Measurements from ENCODE around the gene TMEM140.

Gene TMEM140

DNA sequence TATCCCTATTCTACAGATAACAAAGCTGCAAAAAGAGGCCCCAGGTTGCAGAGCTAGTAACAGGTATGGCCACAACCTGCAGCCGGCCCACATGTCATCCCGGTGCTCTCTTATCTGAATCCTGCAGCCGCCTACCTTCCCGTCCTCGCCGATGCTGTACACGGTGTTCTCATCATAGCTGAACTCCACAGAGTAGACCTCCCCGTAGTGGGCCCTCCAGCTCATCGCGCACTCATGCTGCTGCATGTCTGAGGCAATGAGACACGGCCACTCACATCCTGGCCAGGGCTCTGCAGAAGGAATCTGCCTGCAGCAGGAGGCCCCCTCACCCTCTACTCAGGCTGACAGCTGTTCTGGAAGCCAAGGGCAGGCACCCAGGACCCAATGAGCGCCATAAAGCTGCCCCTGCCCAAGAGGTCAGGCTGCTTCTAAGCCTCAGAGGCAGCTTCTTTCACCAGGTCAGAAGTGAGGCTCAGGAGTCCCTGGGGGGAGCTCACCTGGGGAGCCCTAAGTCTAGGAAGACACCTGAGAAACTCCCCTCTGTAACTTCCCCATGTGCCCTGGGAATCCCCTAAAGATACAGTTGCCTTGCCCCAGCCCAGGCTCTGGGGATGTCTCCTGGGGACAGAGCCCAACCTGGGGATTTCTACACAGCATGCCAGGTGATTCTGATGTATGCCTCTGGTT lies 40.6 kb downstream of the TMEM140 start:
- no peak overlapping the region for H3K4me3 ChIP-seq (ENCODE audit: low read depth in 1 of 2, low read length in 2 of 2)
- H2AFZ ChIP-seq (ENCODE audit: low read depth, low read length) = no peak overlapping the region
- no peaks in the 10 kb centered on the region for H4K20me1 ChIP-seq (ENCODE audit: insufficient read depth, low read length)
- no peak overlapping the region for H3K27ac ChIP-seq (ENCODE audit: low read length)
- H3K79me2 ChIP-seq (ENCODE audit: insufficient read depth, low read length) = no peaks in the 10 kb centered on the region
- H3K9me3 ChIP-seq (ENCODE audit: insufficient read depth, low read length, severe bottlenecking) = no peaks in the 10 kb centered on the region
- H3K36me3 ChIP-seq (ENCODE audit: insufficient read depth, low read length) = peaks cover 60% of the 10 kb centered on the region
- no peaks in the 10 kb centered on the region for H3K27me3 ChIP-seq (ENCODE audit: insufficient read depth, low read length, poor library complexity)
- ATAC-seq (ENCODE audit: insufficient read depth, low read depth) = no peak
- TF ChIP-seq, protein P1, sequence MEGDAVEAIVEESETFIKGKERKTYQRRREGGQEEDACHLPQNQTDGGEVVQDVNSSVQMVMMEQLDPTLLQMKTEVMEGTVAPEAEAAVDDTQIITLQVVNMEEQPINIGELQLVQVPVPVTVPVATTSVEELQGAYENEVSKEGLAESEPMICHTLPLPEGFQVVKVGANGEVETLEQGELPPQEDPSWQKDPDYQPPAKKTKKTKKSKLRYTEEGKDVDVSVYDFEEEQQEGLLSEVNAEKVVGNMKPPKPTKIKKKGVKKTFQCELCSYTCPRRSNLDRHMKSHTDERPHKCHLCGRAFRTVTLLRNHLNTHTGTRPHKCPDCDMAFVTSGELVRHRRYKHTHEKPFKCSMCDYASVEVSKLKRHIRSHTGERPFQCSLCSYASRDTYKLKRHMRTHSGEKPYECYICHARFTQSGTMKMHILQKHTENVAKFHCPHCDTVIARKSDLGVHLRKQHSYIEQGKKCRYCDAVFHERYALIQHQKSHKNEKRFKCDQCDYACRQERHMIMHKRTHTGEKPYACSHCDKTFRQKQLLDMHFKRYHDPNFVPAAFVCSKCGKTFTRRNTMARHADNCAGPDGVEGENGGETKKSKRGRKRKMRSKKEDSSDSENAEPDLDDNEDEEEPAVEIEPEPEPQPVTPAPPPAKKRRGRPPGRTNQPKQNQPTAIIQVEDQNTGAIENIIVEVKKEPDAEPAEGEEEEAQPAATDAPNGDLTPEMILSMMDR (IDR thresholded peaks at IDR 0.05; ENCODE audit: borderline replicate concordance, extremely low read depth, low read length, poor library complexity, severe bottlenecking) = no peak
- no peak for TF ChIP-seq EZH2 (IDR thresholded peaks at IDR 0.05; ENCODE audit: borderline replicate concordance, low read depth, low read length, severe bottlenecking)
- DNase-seq = no peak
- H3K4me2 ChIP-seq (ENCODE audit: insufficient read depth, low read length) = no peak overlapping the region
- H3K4me1 ChIP-seq (ENCODE audit: insufficient read depth, low read length) = no peaks in the 10 kb centered on the region
- no peak overlapping the region for H3K9ac ChIP-seq (ENCODE audit: low read depth, low read length)

DNA sequence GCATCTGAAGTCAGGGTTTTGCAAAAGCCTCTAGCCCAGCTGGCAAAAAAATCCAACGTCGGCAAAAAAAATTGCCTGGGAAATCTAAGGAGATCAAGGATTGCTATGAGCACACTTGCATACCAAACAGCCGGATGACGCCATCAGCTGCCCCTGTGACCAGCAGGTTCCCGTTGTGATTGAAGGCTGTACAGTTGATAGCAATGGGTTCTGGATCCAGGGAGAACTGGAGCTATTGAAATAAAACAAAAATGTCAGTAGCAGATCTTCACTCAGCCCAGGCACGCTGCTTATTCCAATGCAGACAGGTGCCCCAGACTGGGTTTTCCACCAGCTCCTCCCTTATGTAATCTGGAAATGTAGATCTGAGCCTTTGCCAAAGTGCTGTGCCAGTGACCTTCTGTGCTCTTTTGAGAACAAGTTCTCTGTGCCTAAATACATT lies 41.4 kb downstream of the TMEM140 start:
- Histone ChIP-seq H4K20me1 (ENCODE audit: insufficient read depth, low read length) (no peaks in the 10 kb centered on the region), H2AFZ (ENCODE audit: low read depth, low read length) (no peak overlapping the region), H3K27me3 (ENCODE audit: insufficient read depth, low read length, poor library complexity) (no peaks in the 10 kb centered on the region), H3K4me2 (ENCODE audit: insufficient read depth, low read length) (no peak overlapping the region), H3K36me3 (ENCODE audit: insufficient read depth, low read length) (peaks cover 61% of the 10 kb centered on the region), H3K9me3 (ENCODE audit: insufficient read depth, low read length, severe bottlenecking) (no peaks in the 10 kb centered on the region), H3K9ac (ENCODE audit: low read depth, low read length) (no peak overlapping the region), H3K79me2 (ENCODE audit: insufficient read depth, low read length) (no peaks in the 10 kb centered on the region), H3K4me3 (ENCODE audit: low read depth in 1 of 2, low read length in 2 of 2) (no peak overlapping the region), H3K4me1 (ENCODE audit: insufficient read depth, low read length) (no peaks in the 10 kb centered on the region), H3K27ac (ENCODE audit: low read length) (no peak overlapping the region)
- TF ChIP-seq EZH2 (IDR thresholded peaks at IDR 0.05; ENCODE audit: borderline replicate concordance, low read depth, low read length, severe bottlenecking) = no peak
- TF ChIP-seq, protein P1 (IDR thresholded peaks at IDR 0.05; ENCODE audit: borderline replicate concordance, extremely low read depth, low read length, poor library complexity, severe bottlenecking) = no peak
- DNase-seq = no peak
- no peak for ATAC-seq (ENCODE audit: insufficient read depth, low read depth)

DNA sequence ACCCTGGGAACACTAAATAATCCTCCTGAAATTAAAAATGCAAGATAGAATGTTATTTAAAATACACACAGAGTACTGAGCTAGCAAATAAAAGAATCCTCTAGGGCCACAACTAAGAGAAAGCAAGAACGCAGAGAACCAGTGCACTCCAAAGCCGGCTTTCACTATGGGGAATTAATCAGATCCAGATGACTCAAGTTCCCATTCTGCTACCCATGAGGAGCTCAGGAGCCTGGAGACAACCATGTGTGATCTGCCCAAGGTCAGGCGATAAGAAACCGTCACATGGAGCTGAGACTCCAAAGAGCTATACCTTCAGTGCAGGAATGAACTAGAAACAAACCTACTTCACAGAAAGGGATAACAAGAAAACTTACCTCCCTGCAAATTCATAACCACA lies 42.1 kb downstream of the TMEM140 start:
- H3K27me3 ChIP-seq (ENCODE audit: insufficient read depth, low read length, poor library complexity) = no peaks in the 10 kb centered on the region
- no peaks in the 10 kb centered on the region for H4K20me1 ChIP-seq (ENCODE audit: insufficient read depth, low read length)
- H3K4me1 ChIP-seq (ENCODE audit: insufficient read depth, low read length) = no peaks in the 10 kb centered on the region
- H3K79me2 ChIP-seq (ENCODE audit: insufficient read depth, low read length) = no peaks in the 10 kb centered on the region
- no peak overlapping the region for H2AFZ ChIP-seq (ENCODE audit: low read depth, low read length)
- H3K9ac ChIP-seq (ENCODE audit: low read depth, low read length) = no peak overlapping the region
- H3K4me3 ChIP-seq (ENCODE audit: low read depth in 1 of 2, low read length in 2 of 2) = no peak overlapping the region
- TF ChIP-seq, protein P1 (IDR thresholded peaks at IDR 0.05; ENCODE audit: borderline replicate concordance, extremely low read depth, low read length, poor library complexity, severe bottlenecking) = no peak
- no peak for TF ChIP-seq EZH2 (IDR thresholded peaks at IDR 0.05; ENCODE audit: borderline replicate concordance, low read depth, low read length, severe bottlenecking)
- H3K36me3 ChIP-seq (ENCODE audit: insufficient read depth, low read length) = peaks cover 62% of the 10 kb centered on the region
- no peak overlapping the region for H3K4me2 ChIP-seq (ENCODE audit: insufficient read depth, low read length)
- ATAC-seq (ENCODE audit: insufficient read depth, low read depth) (no peak), DNase-seq (no peak)
- H3K9me3 ChIP-seq (ENCODE audit: insufficient read depth, low read length, severe bottlenecking) = no peaks in the 10 kb centered on the region
- no peak overlapping the region for H3K27ac ChIP-seq (ENCODE audit: low read length)
